Adrenal gland (tissue), 5 donors: ENCODE data around the gene PLAGL2.

Source experiments
- CTCF ChIP-seq, 6 experiments: fragments of 450-650 bp in 4 of 6; fragments of 200-600 bp in 2 of 6; sonication (generic) in 1 of 6; IDR thresholded peaks; 1 replicate in 5 of 6; 2 replicates in 1 of 6; pipeline versions ENCODE4 v1.5.1 to v1.8.0; 2016 to 2021; ENCODE audit warnings: antibody characterized with exemption in 6 of 6, mild to moderate bottlenecking in 2 of 6, moderate library complexity in 1 of 6
- POLR2A ChIP-seq, 2 donors: fragments of 450-650 bp; IDR thresholded peaks; one replicate each; pipeline ENCODE4 v1.6.1; 2017; ENCODE audit warnings: antibody characterized with exemption in 2 of 2, mild to moderate bottlenecking in 2 of 2, moderate library complexity in 1 of 2
- donor health status: DM: no; HTN: no; CAD: no.

- TF ChIP-seq CTCF (IDR thresholded peaks at IDR 0.05): no peak
- TF ChIP-seq POLR2A (IDR thresholded peaks at IDR 0.05): no peak
Observed at GRCh38 chr20:32191873-32192272, 15.7 kb downstream of the PLAGL2 start.
